MCF 10A (cell line): Measurements from ENCODE around the gene TEX261. TPM values are rescaled to one million over a fixed set of nuclear protein-coding genes. Genes with fewer than 3 reads are reported as not detected.
"Not testable (repeated sequence)": the region's sequence is repeated elsewhere in the genome, so short reads cannot be mapped to it uniquely, and the experiment has no call there.

Experiments
- BruUV-seq: library from RNA; stranded (reverse); fragments of 400-500 nt; replicated peaks from 2 replicates; lab custom pipeline; 2021; lab: Mats Ljungman, UMichigan
- CTCF ChIA-PET: fragments of 300-600 bp; sonication (Branson Sonifier 250); formaldehyde crosslinking; extraction: SDS; loops from one replicate; lab custom pipeline; 2021; ENCODE audit warnings: antibody characterized with exemption, inconsistent platforms; lab: Yijun Ruan, JAX
- POLR2A ChIA-PET: fragments of 300-600, 350-650 bp; sonication (Branson Sonifier 250); formaldehyde crosslinking; extraction: SDS; loops from one replicate; lab custom pipeline; 2020; ENCODE audit warnings: antibody characterized with exemption, inconsistent platforms; lab: Yijun Ruan, JAX
- DNase-seq: peaks from one replicate; pipeline ENCODE4 v3.0.0-alpha.2; 2018; ENCODE audit not compliant: unreplicated experiment
- H3K27ac Mint-ChIP-seq: one replicate; pipeline ENCODE4 v1.8.0; 2022; ENCODE audit warnings: mild to moderate bottlenecking, low read depth, mixed read lengths; ENCODE audit not compliant: unreplicated experiment
- H3K27me3 Mint-ChIP-seq: one replicate; pipeline ENCODE4 v1.8.0; 2022; ENCODE audit warnings: mixed read lengths; ENCODE audit not compliant: insufficient read depth, unreplicated experiment
- H3K36me3 Mint-ChIP-seq: one replicate; pipeline ENCODE4 v1.8.0; 2022; ENCODE audit warnings: mild to moderate bottlenecking, moderate library complexity, mixed read lengths; ENCODE audit not compliant: insufficient read depth, unreplicated experiment
- H3K4me1 Mint-ChIP-seq: one replicate; pipeline ENCODE4 v1.8.0; 2022; ENCODE audit warnings: mixed read lengths; ENCODE audit not compliant: insufficient read depth, unreplicated experiment
- H3K4me3 Mint-ChIP-seq: one replicate; pipeline ENCODE4 v1.8.0; 2022; ENCODE audit warnings: mild to moderate bottlenecking, moderate library complexity, mixed read lengths; ENCODE audit not compliant: unreplicated experiment
- H3K9me3 Mint-ChIP-seq: one replicate; pipeline ENCODE4 v1.8.0; 2022; ENCODE audit warnings: mixed read lengths; ENCODE audit not compliant: unreplicated experiment
- intact Hi-C: fragments of 100-400 bp; cut with micrococcal nuclease; formaldehyde crosslinking; loops from 2 replicates; pipeline ENCODE4 v1.14.1; 2022
- total RNA-seq: library from RNA; stranded (reverse); gene quantifications from 2 replicates; pipeline ENCODE4 v1.2.3, GENCODE V29; 2022
- TF ChIP-seq, protein P1 (sequence below): fragments of 200-600 bp; IDR thresholded peaks from one replicate; pipeline ENCODE4 v1.8.0; 2022; ENCODE audit warnings: antibody characterized with exemption, mild to moderate bottlenecking; ENCODE audit not compliant: unreplicated experiment

TEX261 gene
- total RNA-seq, 1 experiment from 2014 or later: 63.2 TPM

GRCh38 chr2:71001592-71001927 is 6.9 kb upstream of the TEX261 start:
- TF ChIP-seq, protein P1, sequence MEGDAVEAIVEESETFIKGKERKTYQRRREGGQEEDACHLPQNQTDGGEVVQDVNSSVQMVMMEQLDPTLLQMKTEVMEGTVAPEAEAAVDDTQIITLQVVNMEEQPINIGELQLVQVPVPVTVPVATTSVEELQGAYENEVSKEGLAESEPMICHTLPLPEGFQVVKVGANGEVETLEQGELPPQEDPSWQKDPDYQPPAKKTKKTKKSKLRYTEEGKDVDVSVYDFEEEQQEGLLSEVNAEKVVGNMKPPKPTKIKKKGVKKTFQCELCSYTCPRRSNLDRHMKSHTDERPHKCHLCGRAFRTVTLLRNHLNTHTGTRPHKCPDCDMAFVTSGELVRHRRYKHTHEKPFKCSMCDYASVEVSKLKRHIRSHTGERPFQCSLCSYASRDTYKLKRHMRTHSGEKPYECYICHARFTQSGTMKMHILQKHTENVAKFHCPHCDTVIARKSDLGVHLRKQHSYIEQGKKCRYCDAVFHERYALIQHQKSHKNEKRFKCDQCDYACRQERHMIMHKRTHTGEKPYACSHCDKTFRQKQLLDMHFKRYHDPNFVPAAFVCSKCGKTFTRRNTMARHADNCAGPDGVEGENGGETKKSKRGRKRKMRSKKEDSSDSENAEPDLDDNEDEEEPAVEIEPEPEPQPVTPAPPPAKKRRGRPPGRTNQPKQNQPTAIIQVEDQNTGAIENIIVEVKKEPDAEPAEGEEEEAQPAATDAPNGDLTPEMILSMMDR: no peak
- no peaks in the 10 kb centered on the region for H3K9me3 Mint-ChIP-seq
- no TSS peak for BruUV-seq
- intact Hi-C loops: no loop called here
- CTCF ChIA-PET: interaction anchor here (0.5 to 2.3 kb wide), 24 partner anchors 9 to 1320 kb away, joined by 3 to 10 read pairs (median 3); no protein-coding TSS in a partner anchor
- H3K4me3 Mint-ChIP-seq: no peak overlapping the region
- no peaks in the 10 kb centered on the region for H3K36me3 Mint-ChIP-seq
- H3K4me1 Mint-ChIP-seq: no peaks in the 10 kb centered on the region
- DNase-seq: no peak
- POLR2A ChIA-PET: interaction anchor here (0.6 kb wide), 2 partner anchors 67 to 274 kb away, joined by 3 read pairs; partner anchors contain the start of gene NAGK
- H3K27ac Mint-ChIP-seq: no peak overlapping the region
- H3K27me3 Mint-ChIP-seq: no peaks in the 10 kb centered on the region

GRCh38 chr2:71000780-71001591 is 6.3 kb upstream of the TEX261 start:
- H3K36me3 Mint-ChIP-seq: peaks cover 2% of the 10 kb centered on the region
- TF ChIP-seq, protein P1: peak; percentile 82
- no peaks in the 10 kb centered on the region for H3K9me3 Mint-ChIP-seq
- H3K27ac Mint-ChIP-seq: no peak overlapping the region
- BruUV-seq: no TSS peak
- H3K27me3 Mint-ChIP-seq: no peaks in the 10 kb centered on the region
- intact Hi-C loops: no loop called here
- POLR2A ChIA-PET: interaction anchor here (0.6 kb wide), 2 partner anchors 67 to 273 kb away, joined by 3 read pairs; partner anchors contain the start of gene NAGK
- H3K4me1 Mint-ChIP-seq: no peaks in the 10 kb centered on the region
- CTCF ChIA-PET: interaction anchor here (0.6 to 2.3 kb wide), 22 partner anchors 10 to 1320 kb away, joined by 3 to 10 read pairs (median 3); no protein-coding TSS in a partner anchor
- peak overlapping the region; percentile 68 for H3K4me3 Mint-ChIP-seq
- peak; percentile 64 for DNase-seq

DNA sequence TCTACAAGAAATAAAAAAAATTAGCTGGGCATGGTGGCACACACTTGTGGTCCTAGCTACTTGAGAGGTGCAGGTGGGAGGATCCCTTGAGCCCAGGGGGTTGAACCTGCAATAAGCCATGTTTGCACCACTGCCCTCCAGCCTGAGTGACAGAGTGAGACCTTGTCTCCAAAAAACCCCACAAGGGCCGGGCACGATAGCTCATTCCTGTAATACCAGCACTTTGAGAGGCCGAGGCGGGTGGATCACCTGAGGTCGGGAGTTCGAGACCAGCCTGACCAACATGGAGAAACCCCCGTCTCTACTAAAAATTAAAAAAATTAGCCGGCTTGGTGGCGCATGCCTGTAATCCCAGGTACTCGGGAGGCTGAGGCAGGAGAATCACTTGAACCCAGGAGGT is 5.3 kb upstream of the TEX261 start:
- intact Hi-C loops: loop anchor here (5.0 kb wide), 1 partner anchor 138 kb away; no protein-coding TSS in a partner anchor
- not testable (repeated sequence) for DNase-seq, BruUV-seq

GRCh38 chr2:70999362-70999761 is 4.7 kb upstream of the TEX261 start:
- H3K4me1 Mint-ChIP-seq: peaks cover 5% of the 10 kb centered on the region
- H3K9me3 Mint-ChIP-seq: no peaks in the 10 kb centered on the region
- H3K27ac Mint-ChIP-seq: no peak overlapping the region
- BruUV-seq: no TSS peak
- H3K4me3 Mint-ChIP-seq: no peak overlapping the region
- CTCF ChIA-PET: interaction anchor here (0.7 to 2.1 kb wide), 4 partner anchors 10 to 214 kb away, joined by 3 to 7 read pairs (median 4); no protein-coding TSS in a partner anchor
- H3K27me3 Mint-ChIP-seq: no peaks in the 10 kb centered on the region
- DNase-seq: no peak
- TF ChIP-seq, protein P1: no peak
- intact Hi-C loops: loop anchor here (5.0 kb wide), 1 partner anchor 137 kb away; no protein-coding TSS in a partner anchor
- POLR2A ChIA-PET: no interaction called here
- peaks cover 6% of the 10 kb centered on the region for H3K36me3 Mint-ChIP-seq

More for the DNA sequence above, 5.3 kb upstream of the TEX261 start:
- H3K4me3 Mint-ChIP-seq, H3K4me1 Mint-ChIP-seq, H3K27me3 Mint-ChIP-seq, H3K36me3 Mint-ChIP-seq, H3K27ac Mint-ChIP-seq, H3K9me3 Mint-ChIP-seq, POLR2A ChIA-PET: not testable (repeated sequence)
- CTCF ChIA-PET: interaction anchor here (0.5 to 2.1 kb wide), 6 partner anchors 9 to 215 kb away, joined by 3 to 7 read pairs (median 3); no protein-coding TSS in a partner anchor

DNA sequence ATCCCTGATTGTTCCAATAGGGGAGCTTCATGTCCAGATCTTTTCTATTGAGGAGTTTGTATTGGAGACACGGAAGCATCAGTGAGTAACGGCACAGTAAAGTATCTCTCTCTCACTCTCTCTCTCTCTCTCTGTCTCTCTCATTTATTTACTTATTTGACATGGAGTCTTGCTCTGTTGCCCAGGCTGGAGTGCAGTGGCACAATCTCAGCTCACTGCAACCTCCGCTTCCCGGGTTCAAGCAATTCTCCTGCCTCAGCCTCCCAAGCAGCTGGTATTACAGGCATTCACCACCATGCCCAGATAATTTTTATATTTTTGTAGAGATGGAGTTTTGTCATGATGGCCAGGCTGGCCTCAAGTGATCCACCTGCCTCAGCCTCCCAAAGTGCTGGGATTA is 4.2 kb upstream of the TEX261 start:
- intact Hi-C loops: loop anchor here (5.0 kb wide), 1 partner anchor 137 kb away; no protein-coding TSS in a partner anchor
- CTCF ChIA-PET: interaction anchor here (0.6 to 1.1 kb wide), 4 partner anchors 65 to 214 kb away, joined by 3 read pairs; no protein-coding TSS in a partner anchor
- H3K9me3 Mint-ChIP-seq, H3K27me3 Mint-ChIP-seq, H3K4me3 Mint-ChIP-seq, POLR2A ChIA-PET, H3K36me3 Mint-ChIP-seq, H3K27ac Mint-ChIP-seq, H3K4me1 Mint-ChIP-seq, DNase-seq, BruUV-seq: not testable (repeated sequence)
